ENCODE results near the gene POLN.
A peak's percentile ranks its signal among the peaks of the same experiment; 100 is the strongest.

The POLN gene

GRCh38 chr4:2241410-2242353 lies at the start of gene POLN, which contains the start of gene HAUS3:
TSS of gene POLN (minus strand) at chr4:2242121. CDS start at chr4:2229231, 12,890 bp downstream.
TSS of gene HAUS3 (minus strand) at chr4:2242121. CDS start at chr4:2240946, 1,175 bp downstream.
- peak; percentile 74 for DNase-seq

- DNase-seq, result no peak
These were observed 49.2 kb upstream of the POLN start for GRCh38 chr4:2290974-2291704.

GRCh38 chr4:2290488-2290887 lies 48.6 kb upstream of the POLN start:
- DNase-seq, result no peak

- no peak for DNase-seq
These were observed 48.0 kb upstream of the POLN start for GRCh38 chr4:2289955-2290333.

GRCh38 chr4:2289311-2289954 lies 47.5 kb upstream of the POLN start:
- no peak for DNase-seq

GRCh38 chr4:2288051-2288541 lies 46.2 kb upstream of the POLN start:
- no peak for DNase-seq

GRCh38 chr4:2287594-2287915 lies 45.6 kb upstream of the POLN start:
- DNase-seq, result no peak

- no peak for DNase-seq
These were observed 45.1 kb upstream of the POLN start for GRCh38 chr4:2286904-2287593.

- DNase-seq, result no peak
These were observed 43.9 kb upstream of the POLN start for GRCh38 chr4:2285613-2286381.

GRCh38 chr4:2284934-2285612 lies 43.2 kb upstream of the POLN start:
- no peak for DNase-seq

GRCh38 chr4:2284161-2284933 lies 42.4 kb upstream of the POLN start:
- no peak for DNase-seq

GRCh38 chr4:2283199-2283711 lies 41.3 kb upstream of the POLN start:
- no peak for DNase-seq

- DNase-seq, result no peak
These were observed 39.8 kb upstream of the POLN start for GRCh38 chr4:2281575-2282343.

- DNase-seq, result no peak
These were observed 38.8 kb upstream of the POLN start for GRCh38 chr4:2280531-2281300.

GRCh38 chr4:2277956-2278355 lies 36.0 kb upstream of the POLN start:
- DNase-seq, result no peak

GRCh38 chr4:2276581-2277325 lies 34.8 kb upstream of the POLN start:
- DNase-seq, result no peak

- DNase-seq, result no peak
These were observed 33.8 kb upstream of the POLN start for GRCh38 chr4:2275546-2276251.

Measured in NCI-H2107 (cell line).